Stimulated activated CD8-positive, alpha-beta memory T cell treated with anti-CD3 and anti-CD28 coated beads, Interleukin-7, amount 100 ng/mL, for 4 hours (primary cell): ENCODE data around the gene MAP7D2.

Experiments used
- DNase-seq, 2 donors: peaks; one replicate each; pipeline ENCODE4 v3.0.0-alpha.2; 2020; ENCODE audit warnings: low read depth in 2 of 2

MAP7D2 gene

DNA sequence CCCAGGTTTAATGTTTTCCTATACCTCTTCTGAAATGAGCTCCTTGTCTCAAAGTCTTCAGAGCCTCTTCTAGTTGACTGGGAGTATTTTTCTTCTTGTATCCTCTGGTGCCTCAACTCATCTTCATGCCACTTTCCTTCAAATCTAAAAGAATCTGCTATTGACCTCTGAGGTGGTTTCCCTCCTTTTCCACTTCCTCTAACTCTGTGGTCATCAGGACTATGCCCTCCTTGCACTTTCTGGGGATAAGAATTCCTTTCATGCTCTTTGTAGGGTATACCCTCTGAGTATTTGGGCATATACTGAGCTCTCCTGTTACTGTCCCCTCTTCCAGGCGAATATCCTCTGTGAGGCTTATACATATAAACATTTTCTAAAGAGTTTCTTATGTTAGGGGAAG lies 150.7 kb downstream of the MAP7D2 start:
- DNase-seq, result no peak

DNA sequence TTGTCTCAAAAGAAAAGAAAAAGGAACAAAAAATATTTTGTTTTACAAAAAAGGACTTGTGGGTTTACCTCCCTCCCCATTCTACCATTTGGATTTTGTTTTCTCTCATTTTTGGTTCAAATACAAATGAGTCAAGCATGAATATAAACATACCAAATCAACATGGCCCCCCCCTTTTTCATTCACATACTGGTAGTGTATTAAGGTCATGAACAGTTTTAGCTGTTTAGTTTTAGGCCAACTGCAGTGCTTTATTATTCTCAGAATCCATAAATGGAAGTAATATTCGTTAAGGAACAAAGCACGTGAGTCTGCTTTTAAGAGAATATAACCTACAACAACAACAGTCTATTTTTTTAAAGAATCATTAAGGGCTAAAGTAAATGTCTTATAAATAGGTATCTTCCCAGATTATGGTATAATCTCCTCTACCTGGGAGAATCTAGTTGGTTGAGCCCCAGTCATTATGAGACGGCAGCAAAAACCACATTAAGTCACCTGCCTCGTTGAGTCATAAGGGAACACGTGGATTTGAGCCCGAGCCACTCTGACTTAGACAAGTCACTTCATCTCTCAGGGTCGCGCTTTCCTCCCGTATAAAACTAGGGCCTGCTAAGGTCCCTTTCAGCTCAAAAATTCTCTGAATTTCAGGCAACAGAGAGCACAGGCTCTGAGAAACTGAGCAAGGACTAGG lies 152.5 kb downstream of the MAP7D2 start:
- peak in 1 of 2 donors; percentile 1 for DNase-seq

DNA sequence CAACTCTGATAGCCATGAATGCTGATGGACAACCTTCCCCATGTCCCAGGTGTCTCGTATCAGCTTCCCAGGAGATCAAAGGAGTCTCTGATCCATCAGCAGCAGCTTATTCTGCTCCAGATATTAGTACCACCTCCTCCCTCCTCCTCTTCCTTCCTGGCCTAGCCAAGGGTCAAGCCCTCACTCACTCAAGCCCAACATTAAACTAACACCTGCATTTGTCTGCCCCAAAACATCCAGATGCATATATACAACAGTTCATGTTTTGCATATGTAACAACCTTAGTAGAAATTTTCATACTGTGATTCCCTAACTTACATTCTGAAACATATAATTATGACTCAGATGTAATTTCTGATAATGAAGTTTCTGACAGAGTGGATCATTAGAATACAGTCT lies 155.8 kb downstream of the MAP7D2 start:
- no peak for DNase-seq

DNA sequence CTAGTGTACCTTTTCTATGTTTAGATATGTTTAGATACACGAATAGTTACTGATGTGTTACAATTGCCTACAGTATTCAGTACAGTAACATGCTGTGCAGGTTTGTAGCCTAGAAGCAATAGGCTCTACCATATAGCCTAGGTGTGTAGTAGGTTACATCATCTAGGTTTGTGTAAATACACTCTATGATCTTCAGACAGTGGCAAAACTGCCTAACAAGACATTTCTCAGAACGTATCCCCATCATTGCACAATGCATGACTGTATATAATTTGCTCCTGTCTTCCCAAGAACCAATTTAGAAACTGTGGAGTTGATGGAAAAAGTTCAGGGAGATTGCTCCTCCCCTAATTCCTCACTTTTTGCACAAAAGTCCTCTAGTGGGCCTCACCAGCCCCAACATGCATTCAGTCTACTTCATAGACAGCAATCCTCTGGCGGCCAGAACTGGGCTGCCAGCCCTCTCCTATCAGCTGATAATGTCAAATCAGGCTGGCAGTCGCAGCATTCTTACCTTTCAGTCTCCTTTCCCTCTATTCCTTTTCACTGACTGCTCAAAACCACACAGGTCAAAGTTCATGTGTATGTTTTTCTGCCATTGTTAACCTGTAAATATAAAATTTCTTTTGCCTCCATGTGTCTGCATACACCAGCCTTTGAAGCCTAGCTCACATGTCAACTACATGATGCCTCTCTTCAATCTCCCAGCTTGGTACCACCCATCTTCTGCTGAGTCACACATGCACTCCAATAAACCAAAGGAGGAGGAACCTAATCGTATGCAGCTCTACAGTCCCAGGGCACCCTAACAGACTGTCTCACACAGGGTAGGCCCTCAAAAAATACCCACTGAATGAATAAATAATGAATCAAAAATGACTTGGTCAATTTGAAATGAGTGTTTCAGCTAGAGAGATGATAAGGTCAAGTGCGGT lies 157.9 kb downstream of the MAP7D2 start:
- no peak for DNase-seq

DNA sequence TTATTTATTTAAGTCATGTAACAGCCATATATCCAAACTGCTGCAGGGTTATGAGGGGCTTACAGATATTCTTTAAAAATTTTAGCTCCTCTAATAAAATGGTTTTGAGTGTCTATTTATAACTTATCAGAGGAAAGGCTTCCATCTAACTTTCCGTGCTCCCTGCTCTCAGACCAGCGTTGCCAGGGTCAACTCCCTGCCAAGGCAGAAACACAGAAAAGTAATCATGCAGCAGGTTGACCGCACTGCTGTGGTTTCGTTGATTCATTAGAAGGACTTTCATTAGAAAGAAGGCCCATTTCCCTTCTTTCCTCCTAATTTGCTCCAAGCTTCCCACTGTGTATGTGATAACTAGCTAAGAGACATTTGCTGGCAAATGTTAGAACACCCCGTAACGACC lies 159.8 kb downstream of the MAP7D2 start:
- no peak for DNase-seq
